ENCODE results near the gene PGS1.

GRCh38 chr17:78441271-78441971, 63.0 kb downstream of the PGS1 start:
- TF ChIP-seq EZH2 (IDR thresholded peaks at IDR 0.05) = no peak
- no peak for TF ChIP-seq POLR2AphosphoS5 (IDR thresholded peaks at IDR 0.05; ENCODE audit: borderline replicate concordance, low read depth, low read length)
- TF ChIP-seq FOXP2 (optimal IDR thresholded peaks at IDR 0.05; ENCODE audit: control extremely low read depth, extremely low read length, insufficient read depth) = no peak
